Measurements from ENCODE around the gene GRID2.

Gene GRID2

DNA sequence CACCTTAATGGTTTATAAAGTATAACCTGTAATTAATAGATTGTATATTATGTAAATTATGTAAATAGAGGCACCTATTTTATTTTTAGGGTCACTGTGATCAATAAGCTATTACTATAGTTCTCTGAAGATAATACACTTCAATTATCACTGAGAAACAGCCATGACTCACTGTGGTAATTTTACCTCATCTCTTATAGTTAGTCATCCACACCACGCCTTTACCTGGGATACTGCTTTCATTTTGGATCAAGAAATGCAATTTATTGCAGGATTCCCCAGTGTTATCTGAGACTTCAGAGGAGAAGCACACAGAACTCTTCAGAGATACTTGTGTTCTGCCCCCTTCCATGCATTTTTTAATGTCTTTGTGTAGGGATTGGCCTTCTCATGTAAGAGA lies 1176.7 kb downstream of the GRID2 start:
- TF ChIP-seq, protein P1, sequence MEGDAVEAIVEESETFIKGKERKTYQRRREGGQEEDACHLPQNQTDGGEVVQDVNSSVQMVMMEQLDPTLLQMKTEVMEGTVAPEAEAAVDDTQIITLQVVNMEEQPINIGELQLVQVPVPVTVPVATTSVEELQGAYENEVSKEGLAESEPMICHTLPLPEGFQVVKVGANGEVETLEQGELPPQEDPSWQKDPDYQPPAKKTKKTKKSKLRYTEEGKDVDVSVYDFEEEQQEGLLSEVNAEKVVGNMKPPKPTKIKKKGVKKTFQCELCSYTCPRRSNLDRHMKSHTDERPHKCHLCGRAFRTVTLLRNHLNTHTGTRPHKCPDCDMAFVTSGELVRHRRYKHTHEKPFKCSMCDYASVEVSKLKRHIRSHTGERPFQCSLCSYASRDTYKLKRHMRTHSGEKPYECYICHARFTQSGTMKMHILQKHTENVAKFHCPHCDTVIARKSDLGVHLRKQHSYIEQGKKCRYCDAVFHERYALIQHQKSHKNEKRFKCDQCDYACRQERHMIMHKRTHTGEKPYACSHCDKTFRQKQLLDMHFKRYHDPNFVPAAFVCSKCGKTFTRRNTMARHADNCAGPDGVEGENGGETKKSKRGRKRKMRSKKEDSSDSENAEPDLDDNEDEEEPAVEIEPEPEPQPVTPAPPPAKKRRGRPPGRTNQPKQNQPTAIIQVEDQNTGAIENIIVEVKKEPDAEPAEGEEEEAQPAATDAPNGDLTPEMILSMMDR (IDR thresholded peaks at IDR 0.05; ENCODE audit: low read depth, low read length, missing control alignments) = no peak
- H3K4me3 ChIP-seq (replicated peaks; ENCODE audit: low read depth, low read length) = no peak overlapping the region
- DNase-seq (ENCODE audit: extremely low read depth, low read depth) = no peak

DNA sequence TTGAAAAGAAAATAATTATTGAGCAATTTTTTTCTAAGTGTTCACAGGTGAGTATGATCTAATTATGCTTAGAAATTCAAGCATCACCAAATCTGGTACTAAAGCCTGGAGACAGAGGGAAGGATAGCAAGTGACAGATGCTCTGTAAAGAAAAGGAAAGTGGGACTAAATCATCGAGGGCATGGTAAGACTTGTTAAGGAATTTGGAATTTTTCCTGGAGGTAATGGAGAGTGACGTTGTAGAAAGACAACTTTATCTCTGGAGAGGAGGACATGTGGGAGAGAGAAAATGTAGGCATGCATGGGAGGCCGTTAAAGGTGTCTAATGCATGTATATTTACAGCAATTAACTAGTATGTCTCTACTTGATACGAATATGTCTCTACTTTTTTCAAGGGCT lies 1191.6 kb downstream of the GRID2 start:
- DNase-seq (ENCODE audit: extremely low read depth, low read depth) = no peak
- no peak overlapping the region for H3K4me3 ChIP-seq (replicated peaks; ENCODE audit: low read depth, low read length)
- TF ChIP-seq, protein P1 (IDR thresholded peaks at IDR 0.05; ENCODE audit: low read depth, low read length, missing control alignments) = no peak

DNA sequence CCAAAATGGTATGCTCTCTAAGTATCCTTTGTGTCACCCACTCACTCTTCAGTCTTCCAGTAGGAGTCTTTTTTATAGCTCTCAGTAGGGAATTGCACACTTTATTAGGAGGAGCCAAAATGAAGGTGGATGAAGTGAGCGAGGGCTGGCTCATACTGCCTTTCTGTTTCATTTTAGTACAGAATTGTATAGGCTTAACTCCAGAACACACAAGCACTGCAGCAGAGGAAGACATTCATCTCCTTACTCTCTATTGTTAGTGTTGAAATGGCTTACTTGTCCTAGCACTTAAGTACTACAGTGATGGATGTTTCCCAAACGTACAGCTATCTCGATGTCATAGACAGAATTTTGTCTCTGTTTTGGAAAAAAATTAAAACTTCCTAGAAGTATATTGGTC lies 1197.5 kb downstream of the GRID2 start:
- TF ChIP-seq, protein P1 (IDR thresholded peaks at IDR 0.05; ENCODE audit: low read depth, low read length, missing control alignments) = no peak
- no peak overlapping the region for H3K4me3 ChIP-seq (replicated peaks; ENCODE audit: low read depth, low read length)
- DNase-seq (ENCODE audit: extremely low read depth, low read depth) = no peak

DNA sequence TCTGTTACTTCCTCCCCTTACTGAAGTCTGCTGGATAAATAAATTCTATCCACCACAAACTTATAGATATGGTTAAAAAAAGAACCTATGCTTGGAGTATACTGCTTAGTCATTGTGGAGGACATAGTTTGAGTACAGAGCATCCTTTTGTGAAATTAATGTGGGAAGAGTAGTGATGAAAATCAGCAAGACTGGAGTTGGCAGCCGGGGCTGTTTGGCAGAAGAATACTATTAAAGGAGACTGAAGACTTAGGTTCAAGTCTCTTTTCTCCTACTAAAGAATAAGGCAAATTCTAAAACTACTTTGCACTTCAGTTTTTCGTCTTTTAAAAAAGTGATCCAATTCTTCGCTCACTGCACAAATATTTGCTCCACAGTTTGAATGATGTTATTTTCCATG lies 1198.2 kb downstream of the GRID2 start:
- TF ChIP-seq, protein P1 (IDR thresholded peaks at IDR 0.05; ENCODE audit: low read depth, low read length, missing control alignments) = no peak
- DNase-seq (ENCODE audit: extremely low read depth, low read depth) = no peak
- H3K4me3 ChIP-seq (replicated peaks; ENCODE audit: low read depth, low read length) = no peak overlapping the region

DNA sequence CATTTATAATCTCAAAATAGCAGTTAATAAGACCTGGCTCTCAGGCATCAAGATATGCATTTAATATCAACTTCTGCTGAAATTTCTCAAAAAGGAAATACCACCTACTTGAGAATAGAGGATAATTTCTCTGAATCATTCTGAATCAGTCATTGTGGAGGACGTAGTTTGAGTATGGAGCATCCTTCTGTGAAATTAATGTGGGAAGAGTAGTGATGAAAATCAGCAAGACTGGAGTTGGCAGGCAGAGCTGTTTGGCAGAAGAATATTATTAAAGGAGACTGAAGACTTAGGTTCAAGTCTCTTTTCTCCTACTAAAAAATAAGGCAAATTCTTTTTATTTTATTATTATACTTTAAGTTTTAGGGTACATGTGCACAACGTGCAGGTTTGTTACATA lies 1199.2 kb downstream of the GRID2 start:
- TF ChIP-seq, protein P1 (IDR thresholded peaks at IDR 0.05; ENCODE audit: low read depth, low read length, missing control alignments) = no peak
- no peak overlapping the region for H3K4me3 ChIP-seq (replicated peaks; ENCODE audit: low read depth, low read length)
- DNase-seq (ENCODE audit: extremely low read depth, low read depth) = no peak

DNA sequence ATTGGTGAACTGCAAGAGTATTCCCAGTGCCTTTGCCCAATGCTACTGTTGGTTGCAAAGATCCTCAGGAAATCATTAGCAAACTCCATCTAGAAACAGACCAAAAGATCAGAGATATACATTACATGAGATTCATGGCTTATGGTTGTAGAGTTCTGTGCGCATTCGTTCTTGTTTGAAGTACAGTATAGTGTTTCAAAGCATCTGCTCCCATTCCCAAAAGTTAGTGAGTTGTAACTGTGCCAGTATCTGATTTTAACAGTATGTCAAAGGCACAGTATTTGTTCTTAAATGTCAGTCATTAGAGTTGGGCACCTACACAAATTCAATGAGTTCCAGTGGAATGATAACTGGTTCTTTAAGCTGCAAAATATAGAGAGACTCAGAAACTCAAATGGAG lies 1210.1 kb downstream of the GRID2 start:
- DNase-seq (ENCODE audit: extremely low read depth, low read depth) = no peak
- no peak overlapping the region for H3K4me3 ChIP-seq (replicated peaks; ENCODE audit: low read depth, low read length)
- TF ChIP-seq, protein P1 (IDR thresholded peaks at IDR 0.05; ENCODE audit: low read depth, low read length, missing control alignments) = no peak

DNA sequence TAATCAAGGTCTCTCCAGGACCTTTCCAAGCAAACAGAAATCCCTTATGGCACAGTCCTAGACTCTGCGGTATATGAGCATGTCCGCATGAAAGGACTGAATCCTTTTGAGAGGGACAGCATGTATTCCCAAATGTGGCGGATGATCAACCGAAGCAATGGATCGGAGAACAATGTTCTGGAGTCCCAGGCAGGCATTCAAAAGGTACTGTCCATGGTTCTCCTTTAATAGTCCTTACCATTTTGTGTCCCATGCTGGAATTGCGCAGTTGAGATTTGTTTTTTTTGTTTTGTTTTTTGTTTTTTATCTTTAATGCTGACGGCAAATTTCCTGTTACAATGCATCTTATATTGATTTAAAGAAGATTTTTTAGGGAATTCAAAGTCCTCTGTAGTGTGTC lies 1211.4 kb downstream of the GRID2 start:
- no peak overlapping the region for H3K4me3 ChIP-seq (replicated peaks; ENCODE audit: low read depth, low read length)
- DNase-seq (ENCODE audit: extremely low read depth, low read depth) = no peak
- TF ChIP-seq, protein P1 (IDR thresholded peaks at IDR 0.05; ENCODE audit: low read depth, low read length, missing control alignments) = no peak
